Endothelial cell (in vitro differentiated cells): Measurements from ENCODE around the gene TDRD5. TPM values are rescaled to one million over a fixed set of nuclear protein-coding genes. Genes with fewer than 3 reads are reported as not detected.

ENCODE experiments used
- DNase-seq: peaks from one replicate; pipeline ENCODE4 v3.0.0; 2021; ENCODE audit warnings: low spot score
- H3K27ac Mint-ChIP-seq: one replicate; pipeline ENCODE4 v1.8.0; 2021; ENCODE audit warnings: mixed read lengths, inconsistent platforms; ENCODE audit not compliant: unreplicated experiment
- H3K27me3 Mint-ChIP-seq: one replicate; pipeline ENCODE4 v1.8.0; 2021; ENCODE audit warnings: mild to moderate bottlenecking, moderate library complexity, mixed read lengths, inconsistent platforms; ENCODE audit not compliant: unreplicated experiment
- H3K36me3 Mint-ChIP-seq: one replicate; pipeline ENCODE4 v1.8.0; 2021; ENCODE audit warnings: mild to moderate bottlenecking, low read depth, mixed read lengths, inconsistent platforms; ENCODE audit not compliant: unreplicated experiment
- H3K4me1 Mint-ChIP-seq: one replicate; pipeline ENCODE4 v1.8.0; 2021; ENCODE audit warnings: mild to moderate bottlenecking, mixed read lengths, inconsistent platforms; ENCODE audit not compliant: unreplicated experiment
- H3K4me3 Mint-ChIP-seq: one replicate; pipeline ENCODE4 v1.8.0; 2021; ENCODE audit warnings: mild to moderate bottlenecking, mixed read lengths, inconsistent platforms; ENCODE audit not compliant: unreplicated experiment
- H3K9me3 Mint-ChIP-seq: one replicate; pipeline ENCODE4 v1.8.0; 2021; ENCODE audit warnings: mixed read lengths, inconsistent platforms; ENCODE audit not compliant: unreplicated experiment
- CTCF ChIP-seq: fragments of 200-600 bp; sonication (generic); IDR thresholded peaks from one replicate; pipeline ENCODE4 v1.5.0; 2021; ENCODE audit warnings: antibody characterized with exemption; ENCODE audit not compliant: unreplicated experiment
- total RNA-seq: library from RNA; stranded (reverse); fragmentation: NEBNext Ultra II Directional; extraction: Animal tissue kit (Norgen Biotek cat#: 25700); gene quantifications from one replicate; pipeline ENCODE4 v1.2.1, GENCODE V29; 2021; ENCODE audit not compliant: unreplicated experiment

TDRD5 gene
- total RNA-seq, 1 donor from 2014 or later: not detected

GRCh38 chr1:179549368-179549700 is 42.3 kb upstream of the TDRD5 start:
- TF ChIP-seq CTCF: no peak
- H3K4me3 Mint-ChIP-seq: no peak overlapping the region
- H3K4me1 Mint-ChIP-seq: no peaks in the 10 kb centered on the region
- no peaks in the 10 kb centered on the region for H3K9me3 Mint-ChIP-seq
- no peaks in the 10 kb centered on the region for H3K36me3 Mint-ChIP-seq
- no peaks in the 10 kb centered on the region for H3K27me3 Mint-ChIP-seq
- H3K27ac Mint-ChIP-seq: no peak overlapping the region
- DNase-seq: no peak

- H3K4me3 Mint-ChIP-seq: no peak overlapping the region
- no peaks in the 10 kb centered on the region for H3K4me1 Mint-ChIP-seq
- no peak for TF ChIP-seq CTCF
- H3K27ac Mint-ChIP-seq: no peak overlapping the region
- no peaks in the 10 kb centered on the region for H3K9me3 Mint-ChIP-seq
- no peaks in the 10 kb centered on the region for H3K27me3 Mint-ChIP-seq
- no peaks in the 10 kb centered on the region for H3K36me3 Mint-ChIP-seq
- no peak for DNase-seq
Observed at GRCh38 chr1:179550746-179551682, 40.6 kb upstream of the TDRD5 start.

GRCh38 chr1:179554427-179554826 is 37.2 kb upstream of the TDRD5 start:
- Mint-ChIP-seq H3K4me3 (no peak overlapping the region), H3K27ac (no peak overlapping the region), H3K4me1 (no peaks in the 10 kb centered on the region), H3K36me3 (no peaks in the 10 kb centered on the region), H3K27me3 (no peaks in the 10 kb centered on the region), H3K9me3 (no peaks in the 10 kb centered on the region)
- no peak for TF ChIP-seq CTCF
- DNase-seq: no peak

GRCh38 chr1:179558078-179558477 is 33.6 kb upstream of the TDRD5 start:
- Mint-ChIP-seq H3K27me3 (no peaks in the 10 kb centered on the region), H3K4me1 (no peaks in the 10 kb centered on the region), H3K36me3 (no peaks in the 10 kb centered on the region), H3K27ac (no peak overlapping the region), H3K4me3 (no peak overlapping the region), H3K9me3 (no peaks in the 10 kb centered on the region)
- no peak for DNase-seq
- no peak for TF ChIP-seq CTCF
